Endothelial cell of hepatic sinusoid (primary cell): ENCODE measurements around the gene LAIR2.
"Not testable (repeated sequence)": the region's sequence is repeated elsewhere in the genome, so short reads cannot be mapped to it uniquely, and the experiment has no call there.

Experiments used
- in situ Hi-C: cut with HindIII; loops from 2 replicates; pipeline ENCODE4 v1.10.0; 2017; ENCODE audit warnings: low sequenced_read_pairs

LAIR2 gene

GRCh38 chr19:54492568-54492967, 10.1 kb upstream of the LAIR2 start:
- in situ Hi-C loops = no loop called here

GRCh38 chr19:54493056-54493455, 9.6 kb upstream of the LAIR2 start:
- in situ Hi-C loops = not testable (repeated sequence)

GRCh38 chr19:54493967-54494585, 8.6 kb upstream of the LAIR2 start:
- in situ Hi-C loops = no loop called here

GRCh38 chr19:54495284-54495683, 7.3 kb upstream of the LAIR2 start:
- in situ Hi-C loops = not testable (repeated sequence)

- in situ Hi-C loops = not testable (repeated sequence)
These were observed 4.7 kb upstream of the LAIR2 start for GRCh38 chr19:54497747-54498450.

- in situ Hi-C loops = not testable (repeated sequence)
These were observed 4.2 kb upstream of the LAIR2 start for GRCh38 chr19:54498451-54498772.

- in situ Hi-C loops = not testable (repeated sequence)
These were observed 2.9 kb downstream of the LAIR2 start for GRCh38 chr19:54505542-54505941.

- in situ Hi-C loops = no loop called here
These were observed 3.4 kb downstream of the LAIR2 start for GRCh38 chr19:54506079-54506478.

GRCh38 chr19:54507038-54507717, 4.5 kb downstream of the LAIR2 start:
- in situ Hi-C loops = not testable (repeated sequence)

GRCh38 chr19:54507824-54508223, 5.2 kb downstream of the LAIR2 start:
- in situ Hi-C loops = no loop called here

- in situ Hi-C loops = not testable (repeated sequence)
These were observed 5.9 kb downstream of the LAIR2 start for GRCh38 chr19:54508487-54508886.

GRCh38 chr19:54509200-54509940, 6.7 kb downstream of the LAIR2 start:
- in situ Hi-C loops = not testable (repeated sequence)

- in situ Hi-C loops = no loop called here
These were observed 12.5 kb downstream of the LAIR2 start for GRCh38 chr19:54515156-54515555.

GRCh38 chr19:54517483-54517882, 14.9 kb downstream of the LAIR2 start:
- in situ Hi-C loops = no loop called here

- in situ Hi-C loops = no loop called here
These were observed 16.2 kb downstream of the LAIR2 start for GRCh38 chr19:54518844-54519243.

GRCh38 chr19:54521022-54521859, 18.6 kb downstream of the LAIR2 start:
- in situ Hi-C loops = no loop called here

GRCh38 chr19:54521860-54522513, 19.4 kb downstream of the LAIR2 start:
- in situ Hi-C loops = no loop called here

- in situ Hi-C loops = no loop called here
These were observed 20.8 kb downstream of the LAIR2 start for GRCh38 chr19:54523403-54523802.

- in situ Hi-C loops = no loop called here
These were observed 23.0 kb downstream of the LAIR2 start for GRCh38 chr19:54525636-54526035.

- in situ Hi-C loops = no loop called here
These were observed 24.3 kb downstream of the LAIR2 start for GRCh38 chr19:54526972-54527371.
